Spleen (tissue), 11 donors: ENCODE data around the gene COL11A2. TPM values are rescaled to one million over a fixed set of nuclear protein-coding genes. Genes with fewer than 3 reads are reported as not detected.
A peak's percentile ranks its signal among the peaks of the same experiment; 100 is the strongest.

Experiments used
- DNase-seq: peaks from one replicate; pipeline ENCODE4 v3.0.0-alpha.2; 2020
- H3K27ac ChIP-seq, 8 donors: fragments of 200-600 bp; sonication (generic) in 7 of 8; 1 replicate in 4 of 8; 2 replicates in 4 of 8; pipeline versions ENCODE4 v1.5.0 to v1.8.0; 2016 to 2021; ENCODE audit warnings: inconsistent platforms in 4 of 8, mild to moderate bottlenecking in 4 of 8, moderate library complexity in 1 of 8
- H3K27me3 ChIP-seq, 7 donors: fragments of 200-600 bp; sonication (generic) in 6 of 7; replicated peaks in 1 of 7; 1 replicate in 4 of 7; 2 replicates in 3 of 7; pipeline versions ENCODE4 v1.5.0 to v1.8.0; 2016 to 2021; ENCODE audit warnings: inconsistent platforms in 3 of 7, mild to moderate bottlenecking in 1 of 7
- H3K36me3 ChIP-seq, 6 donors: fragments of 200-600 bp; sonication (generic) in 5 of 6; 1 replicate in 4 of 6; 2 replicates in 2 of 6; pipeline versions ENCODE4 v1.5.0 to v1.8.0; 2016 to 2021; ENCODE audit warnings: inconsistent platforms in 2 of 6
- H3K4me1 ChIP-seq, 6 donors: fragments of 200-600 bp; sonication (generic) in 5 of 6; 1 replicate in 3 of 6; 2 replicates in 3 of 6; pipeline versions ENCODE4 v1.5.0 to v1.8.0; 2016 to 2021; ENCODE audit warnings: inconsistent platforms in 3 of 6
- H3K4me3 ChIP-seq, 8 donors: fragments of 200-600 bp; sonication (generic) in 7 of 8; 1 replicate in 4 of 8; 2 replicates in 4 of 8; pipeline versions ENCODE4 v1.5.0 to v1.8.0; 2016 to 2021; ENCODE audit warnings: inconsistent platforms in 4 of 8, mild to moderate bottlenecking in 4 of 8, moderate library complexity in 2 of 8
- H3K9me3 ChIP-seq, 8 donors: fragments of 200-600 bp; sonication (generic) in 7 of 8; 1 replicate in 4 of 8; 2 replicates in 4 of 8; pipeline versions ENCODE4 v1.5.0 to v1.8.0; 2016 to 2021; ENCODE audit warnings: inconsistent platforms in 4 of 8
- POLR2A ChIP-seq, 3 donors: fragments of 450-650 bp; IDR thresholded peaks; one replicate each; pipeline ENCODE4 v1.5.1; 2017; ENCODE audit warnings: antibody characterized with exemption in 3 of 3, mild to moderate bottlenecking in 1 of 3
- POLR2AphosphoS5 ChIP-seq, 3 donors: sonication (generic); formaldehyde crosslinking; IDR thresholded peaks; one replicate each; pipeline ENCODE4 v1.5.1; 2017; ENCODE audit warnings: antibody characterized with exemption in 3 of 3
- WGBS, 5 donors: extraction: QIAGEN DNeasy Blood & Tissue Kit in 3 of 5; methylation state at CpG; one replicate each; pipeline versions ENCODE4 v1.1.5 to v1.1.7; 2013 to 2018; 5-methylcytosine and 5-hydroxymethylcytosine counted together
- intact Hi-C: fragments of 100-400 bp; cut with DNase I; formaldehyde crosslinking; loops from one replicate; pipeline ENCODE4 v1.15.0; 2023; ENCODE audit warnings: low total_unique reads
- polyA plus RNA-seq, 3 donors: library from polyadenylated mRNA; stranded (reverse); fragments of 200-250 nt; gene quantifications; one replicate each; pipeline ENCODE4 v1.2.1, GENCODE V29; 2013
- total RNA-seq, 7 donors: library from RNA; depleted of rRNA in 3 of 7; stranded (reverse); fragments of >200 nt in 3 of 7; fragmentation: NEBNext Ultra II Directional in 4 of 7; extraction: Animal tissue kit (Norgen Biotek cat#: 25700) in 4 of 7; gene quantifications; one replicate each; pipeline versions ENCODE4 v1.1.0 to v1.2.1, GENCODE V29; 2016 to 2021
- TF ChIP-seq, protein P1 (sequence below), 11 experiments: fragments of 200-600 bp in 7 of 11; fragments of 450-650 bp in 4 of 11; sonication (generic) in 4 of 11; IDR thresholded peaks in 8 of 11; conservative IDR thresholded peaks in 3 of 11; 1 replicate in 7 of 11; 2 replicates in 4 of 11; pipeline versions ENCODE4 v1.4.0 to v1.8.0; 2016 to 2021; ENCODE audit warnings: antibody characterized with exemption in 11 of 11, inconsistent platforms in 4 of 11, mild to moderate bottlenecking in 1 of 11
- donor health status: healthy with polysubstance abuse.
- donor health status: DM: no; HTN: no; CAD: no; lungs with moderate emphysema.
- donor health status: DM: no; HTN: no; CAD: no.
- donor health status: Bipolar disorder and iron deficiency.
- donor health status: healthy.
- donor health status: DM: no; HTN: no; CAD: no.
- donor health status: DM: yes; HTN: yes; CAD: no.

COL11A2 gene
- total and polyA plus RNA-seq, 10 donors: 0.68 to 2.4 (median 1.3) TPM

DNA sequence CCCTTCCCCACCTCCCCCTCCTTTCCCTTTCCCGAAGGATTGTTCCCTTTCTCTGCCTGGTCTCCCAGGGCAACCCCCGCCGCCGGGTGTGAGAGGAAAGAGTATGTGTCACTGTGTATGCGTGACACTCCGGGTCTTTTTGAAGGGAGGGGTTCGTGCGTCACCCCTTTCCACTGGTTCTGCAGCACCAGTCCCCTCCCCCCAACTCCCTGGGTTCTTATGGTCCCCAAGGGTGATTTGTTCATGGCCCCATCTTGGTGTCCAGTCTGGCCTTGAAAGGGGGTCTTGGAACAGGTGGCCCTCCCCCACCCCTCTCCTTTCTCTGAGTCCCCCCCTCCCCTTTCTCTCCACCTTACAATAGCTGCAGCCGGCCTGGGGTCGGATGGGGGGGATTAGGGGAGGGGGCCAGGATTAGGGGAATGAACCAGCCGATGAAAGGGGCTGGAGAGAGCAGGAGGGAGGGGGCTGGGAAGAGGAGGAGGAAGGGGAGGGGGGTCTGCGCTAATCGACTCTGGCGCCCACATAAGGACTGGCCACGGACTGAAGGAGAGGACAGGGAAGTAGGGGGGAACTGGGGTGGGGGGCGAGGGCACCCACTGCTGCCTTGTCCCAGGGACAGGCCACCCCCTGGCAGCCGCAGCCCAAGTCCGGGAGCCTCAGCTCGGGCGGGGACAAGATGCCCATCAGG lies 14.7 kb upstream of the COL11A2 start:
- peak; percentile 76 for DNase-seq
- Histone ChIP-seq H3K4me3 (peak overlapping the region in 4 of 8 donors; percentile 64 to 78 (median 72)), H3K4me1 (peaks cover 23 to 82% (median 53%) of the 10 kb centered on the region in 6 donors), H3K27me3 (peaks cover 0 to 3% (median 0%) of the 10 kb centered on the region in 7 donors), H3K9me3 (no peaks in the 10 kb centered on the region), H3K27ac (peak overlapping the region in 2 of 8 donors; percentile 94 to 95), H3K36me3 (peaks cover 0 to 50% (median 39%) of the 10 kb centered on the region in 6 donors)
- TF ChIP-seq POLR2A (IDR thresholded peaks at IDR 0.05) (no peak), POLR2AphosphoS5 (IDR thresholded peaks at IDR 0.05) (no peak)
- TF ChIP-seq, protein P1, sequence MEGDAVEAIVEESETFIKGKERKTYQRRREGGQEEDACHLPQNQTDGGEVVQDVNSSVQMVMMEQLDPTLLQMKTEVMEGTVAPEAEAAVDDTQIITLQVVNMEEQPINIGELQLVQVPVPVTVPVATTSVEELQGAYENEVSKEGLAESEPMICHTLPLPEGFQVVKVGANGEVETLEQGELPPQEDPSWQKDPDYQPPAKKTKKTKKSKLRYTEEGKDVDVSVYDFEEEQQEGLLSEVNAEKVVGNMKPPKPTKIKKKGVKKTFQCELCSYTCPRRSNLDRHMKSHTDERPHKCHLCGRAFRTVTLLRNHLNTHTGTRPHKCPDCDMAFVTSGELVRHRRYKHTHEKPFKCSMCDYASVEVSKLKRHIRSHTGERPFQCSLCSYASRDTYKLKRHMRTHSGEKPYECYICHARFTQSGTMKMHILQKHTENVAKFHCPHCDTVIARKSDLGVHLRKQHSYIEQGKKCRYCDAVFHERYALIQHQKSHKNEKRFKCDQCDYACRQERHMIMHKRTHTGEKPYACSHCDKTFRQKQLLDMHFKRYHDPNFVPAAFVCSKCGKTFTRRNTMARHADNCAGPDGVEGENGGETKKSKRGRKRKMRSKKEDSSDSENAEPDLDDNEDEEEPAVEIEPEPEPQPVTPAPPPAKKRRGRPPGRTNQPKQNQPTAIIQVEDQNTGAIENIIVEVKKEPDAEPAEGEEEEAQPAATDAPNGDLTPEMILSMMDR (IDR thresholded peaks at IDR 0.05 in 8 of 11, conservative IDR thresholded peaks at IDR 0.05 in 3 of 11): no peak
- WGBS, 5 donors: 32 to 45% (median 42%) methylated on average over 17 to 20 of the region's 20 CpGs
- intact Hi-C loops: no loop called here

DNA sequence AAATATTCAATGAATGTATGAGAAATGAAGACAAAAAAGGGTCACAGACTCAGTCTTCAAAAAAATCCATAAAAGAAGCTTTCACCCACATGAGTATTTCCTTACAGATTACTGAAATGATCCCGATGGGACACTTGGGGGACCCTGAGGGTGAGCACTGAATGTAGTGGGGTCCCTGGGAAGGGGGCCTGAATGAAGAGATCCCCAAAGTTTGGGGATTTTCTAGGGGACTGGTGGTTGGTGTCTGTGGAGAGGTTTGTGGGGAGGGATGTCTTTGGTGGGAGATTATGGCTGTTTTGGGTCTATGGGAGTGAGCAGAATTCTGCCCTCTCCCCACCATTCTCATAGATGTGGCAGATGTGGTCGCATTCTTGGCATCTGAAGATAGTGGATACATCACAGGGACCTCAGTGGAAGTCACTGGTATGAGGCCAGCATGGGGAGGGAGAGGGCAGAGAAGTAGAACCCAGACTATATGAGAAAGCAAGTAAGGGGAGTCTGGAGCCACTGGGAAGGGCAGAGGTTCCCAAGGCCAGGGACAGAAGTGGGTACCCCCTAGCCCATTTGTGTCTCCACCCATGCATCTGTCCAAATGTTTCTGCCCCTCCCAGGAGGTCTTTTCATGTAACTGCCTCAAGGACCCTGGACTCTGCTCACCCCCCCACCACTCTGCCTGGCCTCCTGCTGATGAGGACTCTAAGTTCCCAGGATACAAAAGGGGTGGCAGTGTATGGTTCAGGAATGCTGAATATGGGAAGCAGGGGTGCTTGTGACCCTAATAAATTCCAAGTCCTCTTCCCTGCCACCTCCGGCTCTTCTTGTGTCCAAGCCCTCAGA lies 14.0 kb upstream of the COL11A2 start:
- H3K4me3 ChIP-seq: no peak overlapping the region
- H3K9me3 ChIP-seq: no peaks in the 10 kb centered on the region
- peaks cover 0 to 47% (median 35%) of the 10 kb centered on the region in 6 donors for H3K36me3 ChIP-seq
- DNase-seq: no peak
- intact Hi-C loops: no loop called here
- no peaks in the 10 kb centered on the region for H3K27me3 ChIP-seq
- TF ChIP-seq POLR2A (IDR thresholded peaks at IDR 0.05): no peak
- no peak for TF ChIP-seq POLR2AphosphoS5 (IDR thresholded peaks at IDR 0.05)
- TF ChIP-seq, protein P1 (IDR thresholded peaks at IDR 0.05 in 8 of 11, conservative IDR thresholded peaks at IDR 0.05 in 3 of 11): no peak
- H3K27ac ChIP-seq: no peak overlapping the region
- H3K4me1 ChIP-seq: peaks cover 30 to 83% (median 61%) of the 10 kb centered on the region in 6 donors
- WGBS, 5 donors: 81 to 94% (median 88%) methylated on average over 3 of the region's 3 CpGs

DNA sequence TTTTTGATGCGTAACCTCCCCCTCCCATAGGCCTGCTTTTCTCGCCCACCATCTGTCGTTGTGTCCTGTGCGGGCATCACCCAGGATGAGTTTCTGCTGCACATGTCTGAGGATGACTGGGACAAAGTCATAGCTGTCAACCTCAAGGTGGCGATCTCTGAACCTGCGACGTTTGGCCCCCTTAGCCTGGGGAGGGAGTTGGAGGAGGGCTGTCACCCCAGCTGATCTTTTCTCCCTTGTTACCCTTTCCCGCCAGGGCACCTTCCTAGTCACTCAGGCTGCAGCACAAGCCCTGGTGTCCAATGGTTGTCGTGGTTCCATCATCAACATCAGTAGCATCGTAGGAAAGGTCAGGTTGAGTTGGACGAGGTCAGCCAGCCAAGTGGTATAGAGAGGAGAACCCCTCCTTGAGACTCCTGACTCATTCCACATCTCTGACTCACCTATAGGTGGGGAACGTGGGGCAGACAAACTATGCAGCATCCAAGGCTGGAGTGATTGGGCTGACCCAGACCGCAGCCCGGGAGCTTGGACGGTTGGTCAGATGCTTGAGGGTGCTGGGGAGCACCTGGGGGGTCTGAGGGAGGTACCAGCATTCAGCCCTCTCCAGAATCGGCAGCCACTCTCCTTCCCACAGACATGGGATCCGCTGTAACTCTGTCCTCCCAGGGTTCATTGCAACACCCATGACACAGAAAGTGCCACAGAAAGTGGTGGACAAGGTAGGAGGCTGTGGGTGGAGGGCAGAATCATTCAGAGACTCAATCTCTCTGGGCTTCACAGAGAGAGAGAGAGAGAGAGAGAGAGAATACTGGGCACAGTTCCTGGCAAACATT lies 13.1 kb upstream of the COL11A2 start:
- H3K4me3 ChIP-seq: peak overlapping the region; percentile 65 to 83 (median 70)
- 46 to 54% (median 53%) methylated on average over 12 to 17 of the region's 17 CpGs for WGBS, 5 donors
- peaks cover 0 to 39% (median 29%) of the 10 kb centered on the region in 6 donors for H3K36me3 ChIP-seq
- TF ChIP-seq POLR2AphosphoS5 (IDR thresholded peaks at IDR 0.05): no peak
- no peak for TF ChIP-seq POLR2A (IDR thresholded peaks at IDR 0.05)
- TF ChIP-seq, protein P1 (IDR thresholded peaks at IDR 0.05 in 8 of 11, conservative IDR thresholded peaks at IDR 0.05 in 3 of 11): no peak
- peaks cover 32 to 87% (median 63%) of the 10 kb centered on the region in 6 donors for H3K4me1 ChIP-seq
- no peaks in the 10 kb centered on the region for H3K27me3 ChIP-seq
- intact Hi-C loops: no loop called here
- peak overlapping the region in 5 of 8 donors; percentile 61 to 82 (median 73) for H3K27ac ChIP-seq
- peak; percentile 75 for DNase-seq
- no peaks in the 10 kb centered on the region for H3K9me3 ChIP-seq
